A673 (cell line): ENCODE measurements around the gene IKBKE. TPM values are rescaled to one million over a fixed set of nuclear protein-coding genes. Genes with fewer than 3 reads are reported as not detected.

Experiments used
- BruUV-seq: library from RNA; stranded (reverse); fragments of 400-500 nt; replicated peaks from 2 replicates; lab custom pipeline; 2021; lab: Mats Ljungman, UMichigan
- CTCF ChIA-PET: fragments of 300-600 bp; sonication (Branson Sonifier 250); formaldehyde crosslinking; loops from one replicate; lab custom pipeline; 2022; ENCODE audit warnings: antibody characterized with exemption; lab: Charles Lee
- POLR2A ChIA-PET: fragments of 300-600 bp; sonication (Branson Sonifier 250); formaldehyde crosslinking; loops from one replicate; lab custom pipeline; 2022; ENCODE audit warnings: antibody characterized with exemption; ENCODE audit not compliant: low non-redundant PET; lab: Charles Lee
- DNase-seq: peaks from one replicate; pipeline ENCODE4 v3.0.0-alpha.2; 2015; ENCODE audit warnings: low spot score
- H3K27ac ChIP-seq: fragments of 200-600 bp; sonication (generic); 2 replicates; pipeline ENCODE4 v1.5.1; 2016; ENCODE audit warnings: mixed run types, low read depth, mild to moderate bottlenecking, mixed read lengths, antibody characterized with exemption, low read length; ENCODE audit not compliant: poor library complexity, severe bottlenecking
- H3K27me3 ChIP-seq: fragments of 200-600 bp; sonication (generic); replicated peaks from 2 replicates; pipeline ENCODE4 v1.6.1; 2017; ENCODE audit warnings: mixed run types, low read depth, mild to moderate bottlenecking, mixed read lengths, antibody characterized with exemption, low read length; ENCODE audit not compliant: insufficient read depth, poor library complexity
- H3K36me3 ChIP-seq: fragments of 200-600 bp; sonication (generic); 2 replicates; pipeline ENCODE4 v1.6.1; 2016; ENCODE audit warnings: mixed run types, mild to moderate bottlenecking, mixed read lengths, antibody characterized with exemption, low read length; ENCODE audit not compliant: insufficient read depth, poor library complexity, severe bottlenecking
- H3K4me1 ChIP-seq: fragments of 200-600 bp; sonication (generic); 2 replicates; pipeline ENCODE4 v1.6.1; 2017; ENCODE audit warnings: mixed run types, mild to moderate bottlenecking, mixed read lengths, antibody characterized with exemption, low read length; ENCODE audit not compliant: insufficient read depth, poor library complexity, severe bottlenecking
- H3K4me3 ChIP-seq: fragments of 200-600 bp; sonication (generic); 2 replicates; pipeline ENCODE4 v1.5.1; 2016; ENCODE audit warnings: low read depth, mixed run types, mild to moderate bottlenecking, mixed read lengths, low read length; ENCODE audit not compliant: poor library complexity, severe bottlenecking
- H3K9me3 ChIP-seq: fragments of 200-600 bp; sonication (generic); 2 replicates; pipeline ENCODE4 v1.6.1; 2016; ENCODE audit warnings: mixed run types, low read depth, mild to moderate bottlenecking, mixed read lengths, antibody characterized with exemption, low read length; ENCODE audit not compliant: poor library complexity, severe bottlenecking
- CTCF ChIP-seq: fragments of 300-800, 200-600 bp; sonication (generic); conservative IDR thresholded peaks from 2 replicates; pipeline ENCODE4 v1.5.1; 2017; ENCODE audit warnings: low read depth, mild to moderate bottlenecking, antibody characterized with exemption, low read length, moderate library complexity, mixed read lengths
- EZH2 ChIP-seq: fragments of 200-600 bp; sonication (generic); IDR thresholded peaks from 2 replicates; pipeline ENCODE4 v1.6.1; 2017; ENCODE audit warnings: borderline replicate concordance, low read depth, mild to moderate bottlenecking, mixed read lengths, antibody characterized with exemption, low read length; ENCODE audit not compliant: poor library complexity, severe bottlenecking
- intact Hi-C: fragments of 100-400 bp; cut with micrococcal nuclease; formaldehyde crosslinking; loops from one replicate; pipeline ENCODE4 v1.10.0; 2022; ENCODE audit not compliant: unreplicated experiment
- total RNA-seq: library from RNA; stranded (reverse); gene quantifications from 2 replicates; pipeline ENCODE4 v1.2.3, GENCODE V29; 2021

Gene IKBKE
- total RNA-seq, 1 experiment from 2014 or later, result 2.9 TPM

- no peaks in the 10 kb centered on the region for H3K4me1 ChIP-seq
- no peaks in the 10 kb centered on the region for H3K27me3 ChIP-seq
- ChIA-PET POLR2A (interaction anchor here (0.5 kb wide), 1 partner anchor 24 kb away, joined by 4 read pairs; no protein-coding TSS in a partner anchor), CTCF (no interaction called here)
- no TSS peak for BruUV-seq
- no peak overlapping the region for H3K27ac ChIP-seq
- peaks cover 7% of the 10 kb centered on the region for H3K36me3 ChIP-seq
- DNase-seq, result no peak
- no peak overlapping the region for H3K4me3 ChIP-seq
- TF ChIP-seq EZH2 (no peak), CTCF (no peak)
- no peaks in the 10 kb centered on the region for H3K9me3 ChIP-seq
- intact Hi-C loops, result no loop called here
These were observed 43.0 kb upstream of the IKBKE start for GRCh38 chr1:206427291-206427690.

GRCh38 chr1:206429421-206429820, 40.9 kb upstream of the IKBKE start:
- Histone ChIP-seq H3K9me3 (no peaks in the 10 kb centered on the region), H3K27ac (no peak overlapping the region), H3K4me3 (no peak overlapping the region), H3K4me1 (no peaks in the 10 kb centered on the region), H3K27me3 (no peaks in the 10 kb centered on the region), H3K36me3 (peaks cover 7% of the 10 kb centered on the region)
- no peak for TF ChIP-seq CTCF
- TF ChIP-seq EZH2, result no peak
- intact Hi-C loops, result no loop called here
- DNase-seq, result no peak
- POLR2A ChIA-PET, result no interaction called here
- CTCF ChIA-PET, result no interaction called here
- BruUV-seq, result no TSS peak

GRCh38 chr1:206430031-206430983, 40.0 kb upstream of the IKBKE start:
- intact Hi-C loops, result no loop called here
- POLR2A ChIA-PET, result no interaction called here
- Histone ChIP-seq H3K9me3 (no peaks in the 10 kb centered on the region), H3K4me1 (no peaks in the 10 kb centered on the region), H3K36me3 (peaks cover 13% of the 10 kb centered on the region), H3K4me3 (no peak overlapping the region), H3K27me3 (no peaks in the 10 kb centered on the region), H3K27ac (no peak overlapping the region)
- TF ChIP-seq EZH2 (no peak), CTCF (no peak)
- no TSS peak for BruUV-seq
- CTCF ChIA-PET, result no interaction called here
- no peak for DNase-seq
